GM19372 (cell line): ENCODE results near the gene CDKL4.
"Not testable (repeated sequence)": the region's sequence is repeated elsewhere in the genome, so short reads cannot be mapped to it uniquely, and the experiment has no call there.

ENCODE experiments used
- ATAC-seq: cut with Tn5 transposase; IDR thresholded peaks from one replicate; pipeline ENCODE4 v1.9.1; 2021; ENCODE audit warnings: mild to moderate bottlenecking, low read depth, moderate library complexity; ENCODE audit not compliant: unreplicated experiment

CDKL4 gene

DNA sequence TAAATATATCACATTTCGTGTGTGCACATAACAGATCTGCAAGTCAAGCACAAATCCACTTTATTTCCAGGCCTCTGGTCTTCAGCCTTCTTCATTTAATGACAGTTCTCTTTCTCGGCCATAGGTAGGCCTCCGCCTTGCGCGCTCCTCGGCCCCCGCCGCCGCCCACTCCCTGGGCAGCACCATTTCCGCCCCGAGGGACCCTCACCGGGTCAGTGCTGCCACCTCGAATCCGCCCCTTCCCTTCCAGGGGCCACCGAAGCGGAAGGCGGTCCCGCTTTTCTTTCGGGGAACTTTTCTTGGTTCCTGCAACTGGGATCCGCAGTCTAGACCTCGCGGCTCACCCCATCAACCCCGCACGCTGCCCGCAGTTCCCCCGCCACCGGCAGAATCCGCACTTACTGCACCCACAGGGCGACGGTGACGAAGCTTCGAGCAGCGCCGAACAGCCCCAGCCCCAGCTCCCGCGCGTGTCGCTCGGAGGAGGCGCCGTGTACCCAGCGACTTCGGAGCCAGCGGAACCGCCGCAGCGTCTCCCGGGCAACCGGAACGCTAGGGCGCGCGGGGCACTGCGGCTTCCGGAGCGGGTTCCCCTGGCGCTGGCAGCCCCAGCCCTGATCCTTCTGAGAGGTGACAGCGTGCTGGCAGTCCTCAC is at the start of gene CDKL4:
Gene CDKL4 (minus strand): TSS at position 502 of the 655 bp plus-strand sequence.
- ATAC-seq: no peak

DNA sequence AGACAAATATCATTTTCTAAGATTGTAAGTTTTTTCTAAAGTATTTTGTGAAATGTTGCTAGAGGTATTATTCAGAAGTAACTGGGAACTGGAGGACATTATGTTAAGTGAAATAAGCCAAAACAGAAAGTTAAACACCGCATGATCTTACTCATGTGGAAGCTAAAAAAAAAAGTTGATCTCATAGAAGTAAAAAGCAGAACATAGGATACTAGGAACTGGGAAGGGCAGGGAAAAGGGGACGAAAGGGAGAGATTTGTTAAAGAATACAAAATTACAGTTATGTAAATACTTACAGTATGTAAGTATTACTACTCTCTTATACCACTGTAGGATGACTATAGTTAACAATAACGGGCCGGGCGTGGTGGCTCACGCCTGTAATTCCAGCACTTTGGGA is 46.7 kb upstream of the CDKL4 start:
- ATAC-seq: no peak

- no peak for ATAC-seq
Measured at GRCh38 chr2:39289609-39290008, 45.8 kb upstream of the CDKL4 start.

DNA sequence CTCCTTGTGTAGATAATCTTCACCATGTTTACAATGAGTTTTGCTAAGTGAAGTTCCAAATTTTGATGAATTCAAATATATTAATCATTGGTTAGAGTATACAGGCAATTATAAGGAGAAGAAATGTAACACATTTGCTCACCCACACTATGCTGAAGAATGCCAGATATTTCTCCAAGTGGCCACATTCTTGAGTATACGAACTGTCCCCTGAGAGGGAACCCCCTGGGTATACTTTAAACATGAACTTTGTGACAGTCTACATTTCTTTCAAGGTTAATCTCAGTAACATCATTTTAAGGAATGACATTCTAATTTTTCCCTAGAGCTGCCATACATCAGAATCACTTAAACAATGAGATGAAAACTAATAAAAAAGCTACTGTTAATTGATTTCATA is 39.8 kb upstream of the CDKL4 start:
- ATAC-seq: no peak

- no peak for ATAC-seq
Measured at GRCh38 chr2:39281391-39281790, 37.6 kb upstream of the CDKL4 start.

DNA sequence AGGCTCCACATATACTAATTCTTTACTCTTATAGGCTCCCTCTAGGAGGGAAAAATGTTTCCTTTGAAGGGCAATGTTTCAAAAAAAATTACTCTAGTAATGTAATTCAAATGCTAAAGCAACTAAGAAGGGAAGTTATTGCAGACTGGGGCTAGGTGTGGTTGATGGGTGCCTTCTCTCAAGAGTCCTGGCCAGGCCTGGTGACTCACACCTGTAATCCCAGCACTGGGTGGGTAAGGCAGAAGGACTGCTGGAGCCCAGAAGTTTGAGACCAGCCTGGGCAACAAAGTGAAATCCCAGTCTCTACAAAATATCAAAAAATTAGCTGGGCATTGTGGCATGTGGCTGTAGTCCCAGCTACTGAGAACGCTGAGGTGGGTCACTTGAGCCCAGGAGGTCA is 31.2 kb upstream of the CDKL4 start:
- no peak for ATAC-seq

DNA sequence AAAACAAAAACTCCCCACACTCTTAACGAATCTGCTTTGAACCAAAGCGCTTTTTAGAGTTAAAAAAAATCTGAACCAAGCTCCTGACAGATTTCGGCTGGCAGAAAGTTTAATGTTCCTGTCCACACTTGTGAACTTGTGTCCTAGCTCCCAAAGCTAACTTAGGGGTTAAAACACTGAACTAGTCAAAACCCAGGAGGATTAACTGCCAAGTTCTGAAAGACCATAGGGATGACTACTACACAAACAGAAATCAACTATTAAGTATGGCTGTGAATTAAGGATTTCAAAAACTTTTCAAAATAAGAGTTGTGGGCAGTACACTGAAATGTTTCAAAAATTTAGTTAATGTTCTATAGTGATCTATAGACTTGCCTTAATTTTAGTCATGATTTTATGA is 26.2 kb upstream of the CDKL4 start:
- no peak for ATAC-seq

GRCh38 chr2:39266916-39267434 is 23.2 kb upstream of the CDKL4 start:
- ATAC-seq: no peak

DNA sequence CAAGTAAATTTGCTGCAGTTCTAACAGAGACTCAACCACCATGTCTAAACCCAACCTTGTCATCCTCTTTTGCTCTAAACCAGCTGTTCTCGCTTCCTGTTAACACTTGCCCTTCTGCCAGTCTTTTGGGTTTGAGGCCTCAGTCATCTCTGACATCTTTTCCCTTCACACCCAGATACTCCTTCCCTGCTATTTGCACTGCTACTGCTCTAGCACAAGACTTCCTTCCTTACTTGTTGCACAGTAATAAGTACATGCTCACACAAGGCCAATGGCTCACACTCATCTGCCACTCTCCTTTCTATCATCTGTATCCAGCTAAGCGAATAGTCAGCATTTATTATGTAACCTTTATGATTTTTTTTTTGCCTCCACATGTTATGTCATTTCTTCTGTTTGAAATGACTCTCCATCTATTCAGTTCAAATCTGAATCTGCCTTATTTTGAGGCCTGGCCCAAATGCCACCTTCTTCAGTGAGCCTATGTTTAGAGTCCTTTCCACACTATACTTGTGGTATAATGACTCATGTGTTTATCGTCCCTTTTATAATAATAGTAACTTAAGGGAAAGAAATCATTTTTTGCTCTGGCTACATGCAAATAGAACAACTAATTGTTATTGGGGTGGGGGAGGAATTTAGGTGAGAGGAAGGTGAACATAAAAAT is 22.5 kb upstream of the CDKL4 start:
- ATAC-seq: peak; percentile 57

- ATAC-seq: no peak
Measured at GRCh38 chr2:39265315-39265714, 21.5 kb upstream of the CDKL4 start.

GRCh38 chr2:39264733-39265132 is 21.0 kb upstream of the CDKL4 start:
- ATAC-seq: peak; percentile 69

- no peak for ATAC-seq
Measured at GRCh38 chr2:39260087-39260486, 16.3 kb upstream of the CDKL4 start.

DNA sequence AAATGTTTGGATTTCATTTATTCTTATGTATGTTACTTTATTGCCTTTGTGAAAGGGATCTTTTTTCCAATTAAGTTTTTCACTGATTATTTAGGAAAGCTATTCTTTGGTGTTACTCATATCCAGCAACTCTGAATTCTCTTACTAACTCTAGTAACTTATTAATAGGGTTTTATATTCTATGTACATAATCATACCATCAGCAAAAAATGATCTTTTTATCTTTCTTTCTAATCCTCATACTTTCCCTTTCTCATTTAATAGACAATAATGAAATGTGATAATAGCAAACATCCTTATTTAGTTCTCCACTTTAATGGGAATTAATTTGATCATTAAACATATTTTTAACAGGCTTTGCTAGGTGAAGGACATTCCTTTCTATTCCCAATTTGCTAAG is 12.3 kb upstream of the CDKL4 start:
- no peak for ATAC-seq

DNA sequence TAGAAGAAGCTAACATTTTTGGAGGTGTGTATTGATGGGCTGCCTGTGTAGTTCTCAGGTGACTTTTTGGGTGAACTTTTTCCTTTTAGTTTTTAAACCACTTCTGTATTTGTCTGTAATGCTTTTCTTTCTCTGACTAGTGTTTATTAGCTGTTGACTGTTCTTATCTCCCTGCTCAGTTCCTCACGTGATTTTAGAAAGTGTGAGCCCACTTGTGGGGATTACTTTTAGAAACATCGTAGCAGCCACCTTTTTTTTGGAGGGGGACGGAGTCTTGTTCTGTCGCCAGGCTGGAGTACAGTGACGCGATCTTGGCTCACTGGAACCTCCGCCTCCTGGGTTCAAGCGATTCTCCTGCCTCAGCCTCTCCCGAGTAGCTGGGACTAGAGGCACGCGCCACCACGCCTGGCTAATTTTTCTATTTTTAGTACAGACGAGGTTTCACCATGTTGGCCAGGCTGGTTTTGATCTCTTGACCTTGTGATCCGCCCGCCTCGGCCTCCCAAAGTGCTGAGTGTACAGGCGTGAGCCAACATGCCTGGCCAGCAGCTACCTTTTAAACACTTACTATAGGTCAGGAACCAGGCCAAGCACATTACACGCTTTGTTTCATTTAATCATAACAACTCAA is 9.2 kb upstream of the CDKL4 start:
- ATAC-seq: no peak

- ATAC-seq: no peak
Measured at GRCh38 chr2:39247512-39248043, 3.8 kb upstream of the CDKL4 start.

GRCh38 chr2:39246382-39246980 is 2.7 kb upstream of the CDKL4 start:
- ATAC-seq: no peak

GRCh38 chr2:39244963-39245625 is 1.3 kb upstream of the CDKL4 start:
- ATAC-seq: not testable (repeated sequence)

DNA sequence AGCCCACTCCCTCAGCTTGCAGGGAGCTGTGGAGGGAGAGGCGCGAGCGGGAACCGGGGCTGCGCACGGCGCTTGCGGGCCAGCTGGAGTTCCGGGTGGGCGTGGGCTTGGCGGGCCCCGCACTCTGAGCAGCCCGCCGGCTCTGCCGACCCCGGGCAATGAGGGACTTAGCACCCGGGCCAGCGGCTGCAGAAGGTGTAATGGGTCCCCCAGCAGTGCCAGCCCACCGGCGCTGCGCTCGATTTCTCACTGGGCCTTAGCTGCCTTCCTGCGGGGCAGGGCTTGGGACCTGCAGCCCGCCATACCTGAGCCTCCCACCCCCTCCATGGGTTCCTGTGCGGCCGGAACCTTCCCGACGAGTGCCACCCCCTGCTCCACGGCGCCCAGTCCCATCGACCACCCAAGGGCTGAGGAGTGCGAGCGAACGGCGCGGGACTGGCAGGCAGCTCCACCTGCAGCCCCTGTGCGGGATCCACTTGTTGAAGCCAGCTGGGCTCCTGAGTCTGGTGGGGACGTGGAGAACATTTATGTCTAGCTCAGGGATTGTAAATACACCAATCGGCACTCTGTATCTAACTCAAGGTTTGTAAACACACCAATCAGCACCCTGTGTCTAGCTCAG is 582 bp upstream of the CDKL4 start:
- not testable (repeated sequence) for ATAC-seq

DNA sequence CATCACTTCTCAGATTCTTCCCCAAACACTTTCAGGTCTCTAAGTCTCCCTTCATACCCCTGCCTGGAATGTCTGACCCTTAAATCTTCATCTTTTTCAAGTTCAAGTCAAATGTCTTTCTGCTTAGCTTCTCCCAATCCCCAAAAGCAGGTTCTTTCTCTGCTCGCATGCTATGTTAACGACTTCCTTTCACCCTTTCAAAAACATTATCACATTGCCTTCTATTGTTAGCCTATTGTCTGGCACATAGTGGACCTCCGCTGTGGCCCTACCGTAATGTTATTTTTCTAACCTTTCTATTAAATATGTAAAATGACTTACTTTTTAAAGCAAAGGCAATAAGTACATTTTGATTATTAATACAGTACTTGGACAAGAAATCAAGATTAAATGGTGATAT is 2.2 kb downstream of the CDKL4 start:
- no peak for ATAC-seq

DNA sequence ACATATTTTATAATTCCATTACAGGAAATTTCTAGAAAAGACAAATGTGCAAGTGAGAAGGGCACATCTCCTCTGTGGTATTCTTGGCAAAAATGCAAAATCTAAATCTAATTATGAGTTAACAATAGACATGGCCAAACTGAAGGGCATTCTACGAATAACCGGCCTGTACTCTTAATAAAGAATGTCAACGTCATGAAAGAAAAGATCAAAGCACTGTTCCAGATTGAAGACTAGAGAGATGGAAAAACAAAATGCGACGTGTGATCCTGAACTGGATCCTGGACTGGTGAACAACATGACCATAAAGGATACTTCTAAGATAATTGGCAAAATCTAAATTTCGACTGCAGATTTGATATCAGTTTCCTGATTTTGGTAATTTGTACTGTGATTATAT is 3.0 kb downstream of the CDKL4 start:
- ATAC-seq: no peak
